GDM1 (cell line): ENCODE measurements around the gene INTS11.
"Not testable (repeated sequence)": the region's sequence is repeated elsewhere in the genome, so short reads cannot be mapped to it uniquely, and the experiment has no call there.

Experiments
- DNase-seq: peaks from one replicate; lab custom pipeline; 2025; lab: John Stamatoyannopoulos, UW

INTS11 gene

DNA sequence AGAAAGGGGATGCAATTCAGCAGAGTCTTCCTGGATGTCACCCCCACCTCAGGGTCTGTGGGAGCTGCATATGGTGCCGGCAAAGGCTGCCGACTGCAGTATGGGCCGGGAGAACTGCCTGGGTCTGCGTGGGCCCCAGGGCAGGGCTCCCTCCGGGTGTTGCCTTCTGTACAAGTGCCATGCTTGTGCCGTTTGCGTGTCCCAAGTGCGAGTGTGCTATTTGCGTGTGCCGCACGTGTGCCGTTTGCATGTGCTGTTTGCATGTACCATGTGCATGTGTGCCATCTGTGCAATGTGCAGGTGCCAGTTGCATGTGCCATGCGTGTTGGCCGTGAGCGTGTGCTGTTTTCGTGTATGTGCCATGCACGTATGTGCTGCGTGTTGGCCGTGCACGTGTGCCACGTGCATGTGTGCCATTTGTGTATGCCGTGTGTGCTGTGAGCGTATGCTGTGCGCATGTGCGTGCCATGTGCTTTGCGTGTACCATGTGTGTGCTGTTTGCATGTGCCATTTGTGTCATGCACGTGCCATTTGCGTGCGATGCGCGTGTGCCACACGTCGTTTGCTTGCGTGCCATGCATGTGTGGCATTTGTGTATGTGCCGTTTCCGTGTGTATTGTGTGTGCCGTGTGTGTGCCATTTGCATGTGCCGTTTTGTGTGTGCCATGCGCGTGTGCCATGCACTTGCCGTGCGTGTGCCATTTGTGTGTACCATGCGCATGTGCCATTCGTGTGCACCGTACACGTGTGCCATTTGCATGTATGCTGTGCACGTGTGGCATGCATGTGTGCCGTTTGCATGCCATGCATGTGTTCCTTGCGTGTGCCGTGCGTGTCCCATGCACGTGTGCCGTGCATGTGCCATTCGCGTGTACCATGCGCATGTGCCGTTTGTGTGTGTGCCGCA lies 5.1 kb upstream of the INTS11 start:
- DNase-seq: no peak

DNA sequence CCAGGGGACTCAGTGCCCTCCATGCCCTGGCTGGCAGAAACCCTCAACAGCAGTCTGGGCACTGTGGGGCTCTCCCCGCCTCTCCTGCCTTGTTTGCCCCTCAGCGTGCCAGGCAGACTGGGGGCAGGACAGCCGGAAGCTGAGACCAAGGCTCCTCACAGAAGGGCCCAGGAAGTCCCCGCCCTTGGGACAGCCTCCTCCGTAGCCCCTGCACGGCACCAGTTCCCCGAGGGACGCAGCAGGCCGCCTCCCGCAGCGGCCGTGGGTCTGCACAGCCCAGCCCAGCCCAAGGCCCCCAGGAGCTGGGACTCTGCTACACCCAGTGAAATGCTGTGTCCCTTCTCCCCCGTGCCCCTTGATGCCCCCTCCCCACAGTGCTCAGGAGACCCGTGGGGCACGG lies 3.8 kb upstream of the INTS11 start:
- DNase-seq: no peak

DNA sequence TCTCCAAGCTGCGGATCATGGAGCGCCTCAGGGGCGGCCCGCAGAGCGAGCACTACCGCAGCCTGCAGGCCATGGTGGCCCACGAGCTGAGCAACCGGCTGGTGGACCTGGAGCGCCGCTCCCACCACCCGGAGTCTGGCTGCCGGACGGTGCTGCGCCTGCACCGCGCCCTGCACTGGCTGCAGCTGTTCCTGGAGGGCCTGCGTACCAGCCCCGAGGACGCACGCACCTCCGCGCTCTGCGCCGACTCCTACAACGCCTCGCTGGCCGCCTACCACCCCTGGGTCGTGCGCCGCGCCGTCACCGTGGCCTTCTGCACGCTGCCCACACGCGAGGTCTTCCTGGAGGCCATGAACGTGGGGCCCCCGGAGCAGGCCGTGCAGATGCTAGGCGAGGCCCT lies 2.8 kb upstream of the INTS11 start:
- no peak for DNase-seq

DNA sequence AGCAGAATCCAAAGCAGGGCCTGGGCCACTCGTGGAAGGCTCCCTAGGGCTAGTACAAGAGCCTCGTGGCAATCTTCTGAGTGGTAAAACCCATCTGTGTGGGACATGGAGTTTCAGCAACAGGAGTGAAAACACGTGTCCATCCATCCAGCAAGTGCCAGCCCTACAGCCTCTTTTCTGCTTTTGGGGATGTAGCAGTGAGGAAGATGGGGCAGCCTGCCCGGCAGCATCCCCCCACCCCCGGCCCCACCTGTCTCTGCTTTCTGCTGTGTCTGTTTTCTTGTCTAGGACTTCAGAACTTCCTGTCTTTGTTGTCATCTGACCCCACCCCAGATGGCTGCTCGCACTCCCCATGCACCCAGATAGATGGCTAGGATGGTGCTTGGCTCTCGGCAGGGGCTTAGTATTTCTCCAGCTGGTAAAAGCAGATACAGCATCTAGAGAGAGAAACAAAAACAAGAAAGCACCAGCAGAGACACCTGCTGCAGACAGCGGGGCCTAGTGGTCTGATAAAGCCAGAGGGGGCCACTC lies 1.7 kb upstream of the INTS11 start:
- DNase-seq: no peak

DNA sequence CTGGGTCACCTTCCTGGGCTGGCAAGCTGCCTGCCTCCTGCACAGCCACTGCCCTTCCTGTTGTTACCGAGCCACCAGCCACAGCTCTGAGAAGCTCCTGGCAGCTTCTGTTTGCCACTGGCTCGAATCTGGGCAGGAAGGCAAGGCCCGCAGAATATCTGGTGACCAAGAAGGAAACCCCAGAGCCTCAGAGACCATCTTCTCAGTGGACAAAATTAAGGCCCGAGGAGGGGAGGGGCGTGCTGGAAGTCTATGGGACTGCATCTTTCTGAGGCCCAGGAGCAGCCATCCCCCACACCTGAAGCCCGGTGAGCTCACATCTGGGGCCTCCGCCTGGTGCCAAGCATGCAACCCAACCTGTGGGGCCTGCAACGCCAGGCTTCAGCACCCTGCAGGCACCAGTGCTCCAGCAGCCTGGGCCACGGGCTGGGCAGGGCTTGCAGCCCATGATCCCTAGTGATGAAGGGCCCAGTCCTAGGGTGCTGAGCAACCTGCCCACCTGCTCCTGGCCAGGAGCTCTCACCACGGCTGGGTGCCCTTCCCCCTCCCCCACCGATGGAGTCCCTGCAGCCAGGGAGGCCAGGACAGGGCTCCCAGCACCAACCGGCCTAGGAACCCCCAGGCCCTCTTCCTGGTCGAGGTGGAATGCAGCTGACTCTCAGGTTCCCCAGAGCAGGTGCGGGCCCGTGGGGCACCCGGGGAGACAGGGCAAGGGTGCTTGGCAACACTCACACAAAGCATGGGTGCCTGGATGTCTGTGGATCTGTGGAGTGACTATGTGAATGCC lies 1.0 kb upstream of the INTS11 start:
- no peak for DNase-seq

DNA sequence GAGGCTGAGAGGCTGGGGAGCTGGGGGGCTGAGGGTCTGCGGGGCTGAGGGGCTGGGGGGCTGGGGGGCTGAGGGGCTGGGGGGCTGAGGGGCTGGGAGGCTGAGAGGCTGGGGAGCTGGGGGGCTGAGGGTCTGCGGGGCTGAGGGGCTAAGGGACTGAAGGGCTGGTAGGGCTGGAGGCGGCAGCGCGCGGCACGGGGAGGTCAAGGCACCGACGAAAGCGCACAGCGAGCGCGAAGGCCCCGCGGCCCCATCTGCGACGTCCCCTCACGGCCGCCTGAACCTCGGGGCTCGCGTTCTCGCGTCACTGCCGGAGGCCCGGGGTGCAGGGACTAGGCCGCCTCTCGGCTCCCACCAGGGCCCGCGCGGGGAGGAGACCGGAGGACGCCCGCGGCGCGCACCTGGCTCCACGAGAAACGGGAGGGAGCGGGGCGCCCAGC lies 356 bp downstream of the INTS11 start:
- DNase-seq: no peak

DNA sequence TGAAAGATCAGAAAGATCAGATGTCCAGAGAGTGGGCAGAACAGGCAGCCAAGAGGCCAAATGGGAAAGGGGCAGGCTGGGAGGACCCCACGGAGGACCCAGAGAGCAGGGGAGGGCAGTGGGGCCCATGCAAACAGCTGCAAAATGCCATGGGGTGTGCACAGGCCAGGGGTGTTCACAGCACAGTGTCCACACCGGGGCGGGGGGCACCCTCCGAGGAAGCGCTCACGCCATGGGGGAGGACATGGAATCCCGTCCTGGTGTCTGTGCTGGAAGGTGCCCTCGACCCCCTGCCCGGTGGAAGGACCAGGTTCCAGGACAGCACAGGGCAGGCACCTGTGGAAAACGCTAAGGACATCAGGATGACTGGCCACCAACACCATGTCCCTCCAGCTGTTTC lies 1.5 kb downstream of the INTS11 start:
- no peak for DNase-seq

DNA sequence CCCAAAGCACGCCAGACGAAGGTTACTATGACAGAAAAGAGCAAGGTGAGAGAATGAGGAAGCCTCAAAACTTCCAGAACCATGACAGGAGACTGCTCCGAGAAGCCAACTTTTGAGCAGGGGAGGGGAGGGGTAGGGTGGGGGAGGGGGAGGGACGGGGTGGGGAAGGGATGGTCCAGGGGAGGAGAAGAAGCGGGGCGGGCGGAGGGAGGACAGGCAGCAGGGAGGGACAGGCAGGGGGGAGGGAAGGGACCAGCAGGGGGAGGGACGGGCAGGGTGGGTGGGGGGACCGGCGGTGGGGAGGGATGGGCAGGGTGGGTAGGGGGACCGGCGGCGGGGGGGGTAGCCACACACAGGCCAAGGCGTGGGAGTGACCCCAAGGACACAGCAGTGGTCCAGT lies 2.0 kb downstream of the INTS11 start:
- DNase-seq: no peak

DNA sequence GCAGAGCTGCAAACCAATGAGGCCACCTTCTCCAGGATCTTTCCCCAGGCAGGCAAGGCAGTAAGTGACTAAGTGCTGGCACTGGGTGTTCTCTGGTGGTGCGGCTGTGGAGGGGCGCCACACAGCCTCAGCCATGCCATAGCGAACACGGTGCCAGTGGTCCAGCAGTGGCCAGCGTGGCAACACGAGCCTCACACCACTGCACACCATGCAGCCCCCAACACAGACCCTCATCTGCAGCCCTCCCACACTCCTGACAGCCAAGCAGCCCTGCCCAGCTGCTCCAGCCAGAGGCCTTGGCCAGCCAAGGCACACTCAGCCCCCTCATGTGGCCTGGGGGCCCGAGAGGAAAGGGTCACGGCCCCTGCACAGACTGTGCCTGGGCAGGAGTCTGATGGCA lies 3.0 kb downstream of the INTS11 start:
- no peak for DNase-seq

DNA sequence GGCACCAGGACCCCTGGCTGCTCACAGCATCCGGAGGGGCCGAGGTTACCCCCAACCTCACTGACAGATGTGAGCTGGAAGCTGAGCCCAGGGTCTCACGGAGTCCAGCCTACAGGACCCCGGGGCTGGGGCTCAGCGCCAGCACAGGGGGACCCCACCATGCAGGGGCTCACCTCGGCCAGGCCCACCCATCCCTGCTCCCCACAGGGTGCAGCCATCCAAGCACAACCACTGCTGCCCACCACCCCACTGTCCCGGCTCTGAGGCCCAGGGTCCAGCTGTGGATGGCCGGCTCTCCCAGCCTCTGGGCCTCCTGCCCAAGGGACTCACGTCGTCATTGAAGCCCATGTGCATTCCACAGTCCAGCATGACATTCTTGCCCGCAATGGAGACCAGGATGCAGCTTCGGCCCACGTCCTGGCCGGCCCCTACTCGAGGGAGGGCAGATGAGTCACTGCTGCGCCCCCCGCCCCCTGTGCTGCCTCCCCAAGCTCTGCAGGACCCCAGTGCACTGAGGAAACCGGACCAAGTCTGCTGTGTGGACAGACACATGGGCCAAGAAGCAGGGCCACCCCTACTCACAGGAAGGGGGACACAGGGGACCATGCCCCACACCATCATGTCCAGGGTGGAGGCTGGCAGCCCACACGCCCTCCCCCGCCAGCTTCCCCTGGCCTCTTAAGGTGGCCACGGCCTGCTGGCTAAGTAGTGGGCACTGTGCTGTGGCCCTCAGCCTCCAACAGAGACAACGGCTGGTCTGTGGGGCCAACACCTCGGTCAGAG lies 3.6 kb downstream of the INTS11 start:
- DNase-seq: no peak

DNA sequence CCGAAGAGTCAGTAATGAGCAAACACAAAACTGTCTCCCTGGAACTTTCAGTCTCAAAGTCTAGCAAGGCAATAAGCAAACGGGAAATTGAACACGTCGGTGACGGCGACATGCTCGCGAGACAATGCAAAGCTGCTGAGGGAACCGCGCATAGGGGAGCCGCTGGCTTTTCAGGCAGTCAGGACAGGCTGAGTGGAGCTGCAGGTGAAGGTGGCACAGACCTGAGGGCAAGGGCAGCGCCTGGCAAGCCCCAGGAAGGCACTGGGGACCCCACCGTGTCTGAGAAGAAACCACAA lies 4.9 kb downstream of the INTS11 start:
- no peak for DNase-seq

DNA sequence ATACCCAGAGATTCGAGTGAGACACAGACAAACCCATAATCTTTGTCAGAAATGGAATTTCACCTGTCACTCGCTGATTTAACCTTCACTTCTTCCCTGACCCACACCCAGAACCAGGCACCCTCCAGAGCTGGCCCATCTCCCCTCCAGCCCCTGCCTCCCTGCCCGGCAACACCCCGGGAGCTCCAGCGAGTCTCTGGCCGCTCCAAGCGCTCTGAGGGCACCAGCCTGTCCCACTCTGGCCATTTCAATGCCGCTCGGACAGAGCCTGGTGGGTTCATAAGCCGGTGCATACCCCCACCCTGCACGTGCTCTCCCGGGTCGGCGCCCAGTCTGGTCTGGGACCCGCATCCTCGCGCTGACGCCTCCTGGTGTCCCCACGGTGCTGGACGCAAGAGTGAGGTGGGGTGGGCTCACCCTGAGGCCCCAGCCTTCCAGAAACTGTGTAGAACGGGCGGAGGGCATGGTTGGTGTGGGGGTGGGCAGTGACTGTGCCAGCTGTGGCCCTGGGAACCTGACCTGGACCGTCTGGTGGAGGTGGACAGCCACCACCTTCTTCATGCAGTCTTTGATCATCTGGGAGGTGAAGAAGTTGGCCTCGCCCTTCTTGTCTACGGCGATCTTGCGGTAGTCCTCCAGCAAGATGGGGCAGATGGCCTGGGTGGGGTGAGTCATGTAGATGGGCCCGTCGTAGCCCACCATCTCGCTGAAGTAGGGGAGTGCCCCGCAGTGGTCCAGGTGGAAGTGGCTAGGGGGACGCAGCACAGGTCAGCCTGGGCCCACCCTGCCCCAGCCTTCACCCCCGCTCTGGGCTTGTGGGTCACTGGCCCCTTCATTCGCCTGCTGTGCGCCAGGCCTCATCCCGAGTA lies 5.4 kb downstream of the INTS11 start:
- no peak for DNase-seq

DNA sequence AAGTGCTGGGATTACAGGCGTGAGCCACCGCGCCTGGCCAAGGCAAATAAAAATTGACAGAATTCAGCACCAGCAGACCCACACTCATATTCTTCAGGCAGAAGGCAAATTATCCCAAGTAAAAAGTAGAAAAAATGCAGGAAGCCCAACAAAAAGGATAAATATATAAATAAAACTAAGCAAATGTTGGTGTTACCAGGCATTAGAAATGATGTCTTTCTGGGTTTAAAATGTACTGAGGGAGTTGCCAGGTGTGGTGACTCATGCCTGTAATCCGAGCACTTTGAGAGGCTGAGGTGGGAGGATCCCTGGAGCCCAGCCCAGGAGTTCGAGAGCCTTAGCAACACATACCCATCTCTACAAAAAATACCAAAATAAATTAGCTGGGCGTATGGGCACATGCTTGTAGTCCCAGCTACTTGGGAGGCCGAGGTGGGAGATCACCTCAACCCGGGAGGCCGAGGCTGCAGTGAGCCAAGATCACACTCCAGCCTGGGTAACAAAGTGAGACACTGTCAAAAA lies 6.3 kb downstream of the INTS11 start:
- no peak for DNase-seq

DNA sequence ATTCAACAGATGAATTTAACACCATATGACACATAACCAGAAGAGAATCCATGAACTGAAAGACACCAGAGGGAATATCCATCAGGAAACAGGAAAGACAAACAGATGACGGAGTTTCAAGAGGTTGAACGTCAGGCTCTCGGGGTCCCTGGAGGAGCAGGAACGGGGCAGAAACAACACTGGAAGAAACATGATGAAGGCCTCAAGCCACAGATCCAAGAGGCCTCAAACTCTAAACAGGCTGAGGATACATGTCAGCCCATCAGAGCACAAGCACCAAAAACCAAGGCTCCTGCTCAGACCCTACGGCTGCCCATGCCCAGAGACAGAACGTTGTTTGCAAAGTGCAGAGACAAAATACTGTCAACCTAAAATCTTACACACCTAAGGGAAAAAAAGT lies 7.0 kb downstream of the INTS11 start:
- no peak for DNase-seq

DNA sequence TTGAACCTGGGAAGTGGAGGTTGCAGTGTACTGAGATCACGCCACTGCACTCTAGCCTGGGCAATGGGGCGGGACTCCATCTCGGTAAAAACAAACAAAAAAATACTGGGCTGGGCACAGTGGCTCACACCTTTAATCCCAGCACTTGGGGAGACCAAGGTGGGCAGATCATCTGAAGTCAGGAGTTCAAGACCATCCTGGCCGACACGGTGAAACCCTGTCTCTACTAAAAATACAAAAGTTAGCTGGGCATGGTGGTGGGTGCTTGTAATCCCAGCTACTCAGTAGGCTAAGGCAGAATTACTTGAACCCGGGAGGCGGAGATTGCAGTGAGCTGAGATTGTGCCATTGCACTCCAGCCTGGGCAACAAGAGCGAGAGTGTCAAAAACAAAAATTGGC lies 8.3 kb downstream of the INTS11 start:
- not testable (repeated sequence) for DNase-seq

DNA sequence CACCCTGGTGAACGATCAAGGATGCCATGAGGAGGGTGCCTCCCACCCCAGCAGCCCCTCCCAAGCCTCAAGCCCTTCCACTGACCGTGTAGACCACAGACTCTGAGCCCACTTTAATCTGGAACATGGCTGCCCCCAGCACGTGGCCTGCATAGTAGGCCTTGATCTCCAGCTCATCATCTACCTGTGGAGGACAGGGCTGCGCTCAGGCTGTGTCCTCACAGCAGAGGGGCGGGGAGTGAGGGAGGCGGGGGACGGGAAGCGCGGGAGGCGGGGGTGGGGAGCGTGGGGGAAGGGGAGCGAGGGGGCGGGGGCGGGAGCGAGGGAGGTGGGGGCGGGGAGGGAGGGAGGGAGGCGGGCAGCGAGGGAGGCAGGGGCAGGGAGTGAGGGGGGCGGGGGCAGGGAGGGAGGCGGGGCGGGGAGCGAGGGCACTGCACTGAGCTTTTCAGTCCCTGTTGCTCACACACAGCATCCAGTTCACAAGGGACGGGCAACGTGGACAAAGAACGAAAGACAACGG lies 9.0 kb downstream of the INTS11 start:
- no peak for DNase-seq

DNA sequence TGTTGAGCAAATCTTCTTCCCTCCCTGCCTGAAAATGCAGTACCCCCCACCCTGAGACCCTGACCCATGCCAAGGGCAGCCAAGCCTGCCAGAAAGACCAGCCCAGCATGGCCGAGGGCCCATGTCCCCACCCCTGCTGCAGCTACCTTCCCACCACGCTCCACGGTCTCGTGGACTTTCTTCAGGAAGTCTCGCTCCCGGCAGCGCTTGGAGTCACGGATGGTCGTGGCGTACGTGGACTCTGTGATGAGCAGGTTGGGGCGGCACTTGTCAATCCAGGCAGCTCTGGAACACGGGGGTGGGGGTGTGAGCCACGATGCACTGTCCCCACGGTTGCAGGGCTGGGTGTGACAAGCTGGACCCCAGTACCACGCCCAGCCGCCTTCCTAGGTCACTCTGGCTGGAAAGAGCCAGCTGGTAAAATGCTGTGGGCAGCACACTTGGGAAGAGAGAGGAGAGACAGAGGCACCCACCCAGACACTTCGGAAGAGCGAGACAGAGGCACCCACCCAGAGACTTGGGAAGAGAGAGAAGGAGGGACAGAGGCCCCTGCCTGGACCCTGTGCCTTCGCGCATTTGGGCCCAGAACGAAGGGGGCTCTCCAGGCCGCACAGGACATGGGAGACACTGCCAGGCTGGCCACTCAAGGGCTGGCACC lies 9.7 kb downstream of the INTS11 start:
- DNase-seq: no peak

DNA sequence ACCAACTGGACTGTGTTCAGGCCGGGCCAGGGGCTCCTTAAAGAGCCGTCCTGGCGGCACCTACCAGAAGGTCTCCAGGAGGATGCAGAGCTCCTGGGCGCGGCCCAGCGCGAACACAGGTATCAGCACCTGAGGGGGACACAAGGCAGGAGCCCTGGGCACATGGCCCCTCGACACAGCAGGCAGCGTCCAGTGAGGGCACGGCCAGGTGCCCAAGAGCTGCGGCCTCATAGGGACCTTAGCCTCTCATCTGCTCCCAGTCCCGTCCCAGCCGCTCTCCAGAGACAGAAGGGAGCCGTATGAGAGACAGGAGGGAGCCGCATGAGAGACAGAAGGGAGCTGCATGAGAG lies 10.2 kb downstream of the INTS11 start:
- DNase-seq: no peak

DNA sequence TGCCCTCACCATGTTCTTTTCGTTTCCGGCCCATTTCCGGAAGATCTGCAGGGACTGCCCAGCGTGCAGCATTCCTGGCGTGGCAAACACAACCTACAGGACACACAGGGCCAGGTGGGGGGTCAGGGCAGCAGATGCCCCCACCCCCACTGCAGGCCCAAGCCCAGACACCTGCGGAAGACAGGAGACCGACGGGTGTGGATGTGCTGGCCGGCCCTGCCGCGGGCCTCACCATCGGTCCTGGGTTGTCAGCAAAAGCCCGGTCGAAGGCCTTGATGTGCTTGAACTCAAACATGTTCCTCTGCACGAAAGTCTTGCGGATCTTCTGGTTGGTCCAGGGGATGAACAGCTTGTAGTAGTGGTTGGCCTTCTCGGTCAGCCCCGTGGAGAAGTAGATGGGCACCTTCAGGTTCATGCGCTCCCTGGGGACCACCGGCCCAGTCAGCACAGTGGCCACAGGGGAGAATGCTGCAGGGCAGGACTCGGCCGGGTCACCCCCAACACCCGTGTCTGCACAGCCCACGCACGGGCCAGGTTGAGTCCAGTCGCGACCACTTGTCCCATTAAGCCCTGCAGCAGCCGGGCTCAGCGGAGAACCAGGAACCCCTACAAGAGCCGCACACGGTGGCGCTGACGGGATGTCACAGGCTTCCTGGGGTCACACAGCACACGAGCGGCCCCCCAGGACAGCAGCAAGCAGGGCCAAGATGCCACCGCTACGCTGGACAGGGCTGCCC lies 10.8 kb downstream of the INTS11 start:
- DNase-seq: no peak
